ENCODE results near the gene IQSEC3. TPM values are rescaled to one million over a fixed set of nuclear protein-coding genes. Genes with fewer than 3 reads are reported as not detected.

The IQSEC3 gene
- total and polyA plus RNA-seq, 2 donors from 2014 or later, result 1.4 to 6.9 TPM

DNA sequence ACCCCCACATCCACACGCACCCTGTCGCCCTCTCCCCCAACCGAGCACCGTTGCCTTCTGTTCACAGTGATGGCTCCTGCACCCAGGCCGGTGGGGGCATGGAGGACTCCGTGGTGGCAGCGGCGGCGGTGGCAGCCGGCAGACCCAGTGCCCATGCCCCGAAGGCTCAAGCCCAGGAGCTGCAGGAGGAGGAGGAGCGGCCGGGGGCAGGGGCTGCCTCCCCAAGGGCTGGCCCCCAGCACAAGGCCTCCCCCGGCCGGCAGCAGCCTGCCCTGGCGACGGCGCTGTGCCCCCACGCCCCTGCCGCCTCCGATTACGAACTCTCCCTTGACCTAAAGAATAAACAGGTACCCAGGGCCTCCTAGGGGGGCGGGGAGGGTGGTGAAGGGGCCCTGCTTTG is 59.0 kb downstream of the IQSEC3 start:
- intact Hi-C loops (cut with DNase I), result no loop called here
- no peak overlapping the region for H3K27ac ChIP-seq (ENCODE audit: low read depth in 2 of 2, low read length in 2 of 2)
- H3K9ac ChIP-seq (ENCODE audit: low read length in 3 of 3), result no peak overlapping the region
- DNase-seq (peak; percentile 63 to 83 (median 75)), FAIRE-seq (no peak)
- H3K4me3 ChIP-seq (ENCODE audit: low read length in 3 of 3), result no peak overlapping the region
- H3K36me3 ChIP-seq (ENCODE audit: control insufficient read depth in 2 of 3, insufficient read depth in 3 of 3, low read length in 3 of 3), result no peaks in the 10 kb centered on the region
- no peaks in the 10 kb centered on the region for H3K4me1 ChIP-seq (ENCODE audit: control insufficient read depth in 2 of 3, insufficient read depth in 2 of 3, low read depth in 1 of 3, low read length in 3 of 3)
- H3K27me3 ChIP-seq (ENCODE audit: control insufficient read depth, insufficient read depth, low read length), result no peaks in the 10 kb centered on the region
- TF ChIP-seq, protein P1, sequence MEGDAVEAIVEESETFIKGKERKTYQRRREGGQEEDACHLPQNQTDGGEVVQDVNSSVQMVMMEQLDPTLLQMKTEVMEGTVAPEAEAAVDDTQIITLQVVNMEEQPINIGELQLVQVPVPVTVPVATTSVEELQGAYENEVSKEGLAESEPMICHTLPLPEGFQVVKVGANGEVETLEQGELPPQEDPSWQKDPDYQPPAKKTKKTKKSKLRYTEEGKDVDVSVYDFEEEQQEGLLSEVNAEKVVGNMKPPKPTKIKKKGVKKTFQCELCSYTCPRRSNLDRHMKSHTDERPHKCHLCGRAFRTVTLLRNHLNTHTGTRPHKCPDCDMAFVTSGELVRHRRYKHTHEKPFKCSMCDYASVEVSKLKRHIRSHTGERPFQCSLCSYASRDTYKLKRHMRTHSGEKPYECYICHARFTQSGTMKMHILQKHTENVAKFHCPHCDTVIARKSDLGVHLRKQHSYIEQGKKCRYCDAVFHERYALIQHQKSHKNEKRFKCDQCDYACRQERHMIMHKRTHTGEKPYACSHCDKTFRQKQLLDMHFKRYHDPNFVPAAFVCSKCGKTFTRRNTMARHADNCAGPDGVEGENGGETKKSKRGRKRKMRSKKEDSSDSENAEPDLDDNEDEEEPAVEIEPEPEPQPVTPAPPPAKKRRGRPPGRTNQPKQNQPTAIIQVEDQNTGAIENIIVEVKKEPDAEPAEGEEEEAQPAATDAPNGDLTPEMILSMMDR (IDR thresholded peaks at IDR 0.05; ENCODE audit: borderline replicate concordance, extremely low read depth, insufficient read depth), result no peak
- no peaks in the 10 kb centered on the region for H3K9me3 ChIP-seq (ENCODE audit: control insufficient read depth in 2 of 3, insufficient read depth in 1 of 3, low read length in 3 of 3)

- intact Hi-C loops (cut with DNase I), result no loop called here
- H3K4me3 ChIP-seq (ENCODE audit: low read length in 3 of 3), result no peak overlapping the region
- TF ChIP-seq, protein P1 (IDR thresholded peaks at IDR 0.05; ENCODE audit: borderline replicate concordance, extremely low read depth, insufficient read depth), result no peak
Measured at GRCh38 chr12:128079-128478, 61.5 kb downstream of the IQSEC3 start.

DNA sequence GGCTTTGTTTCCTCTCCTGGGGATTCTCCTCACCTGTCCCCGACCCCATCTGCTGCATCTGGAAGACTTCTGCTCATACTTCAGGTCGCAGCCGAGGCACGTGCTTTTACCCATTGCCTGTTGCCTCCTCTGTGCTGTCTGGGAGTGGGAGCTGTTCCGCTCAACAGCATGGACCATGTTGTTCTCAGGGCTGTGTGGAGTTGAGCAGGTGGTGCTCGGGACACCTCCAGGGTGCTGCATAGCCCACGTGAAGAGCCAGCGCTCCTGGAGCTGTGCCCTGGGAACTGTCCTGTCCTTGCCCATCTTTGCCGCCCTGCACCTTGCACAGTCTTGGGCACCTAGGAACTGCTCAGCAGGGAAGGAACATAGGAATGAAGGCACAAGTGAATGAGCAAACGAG is 62.4 kb downstream of the IQSEC3 start:
- FAIRE-seq (no peak), DNase-seq (no peak)
- H3K36me3 ChIP-seq (ENCODE audit: control insufficient read depth in 2 of 3, insufficient read depth in 3 of 3, low read length in 3 of 3), result no peaks in the 10 kb centered on the region
- no peaks in the 10 kb centered on the region for H3K27me3 ChIP-seq (ENCODE audit: control insufficient read depth, insufficient read depth, low read length)
- no peaks in the 10 kb centered on the region for H3K9me3 ChIP-seq (ENCODE audit: control insufficient read depth in 2 of 3, insufficient read depth in 1 of 3, low read length in 3 of 3)
- H3K4me3 ChIP-seq (ENCODE audit: low read length in 3 of 3), result no peak overlapping the region
- intact Hi-C loops (cut with DNase I), result no loop called here
- TF ChIP-seq, protein P1 (IDR thresholded peaks at IDR 0.05; ENCODE audit: borderline replicate concordance, extremely low read depth, insufficient read depth), result no peak
- H3K27ac ChIP-seq (ENCODE audit: low read depth in 2 of 2, low read length in 2 of 2), result no peak overlapping the region
- no peak overlapping the region for H3K9ac ChIP-seq (ENCODE audit: low read length in 3 of 3)
- peaks cover 0 to 2% (median 2%) of the 10 kb centered on the region in 3 donors for H3K4me1 ChIP-seq (ENCODE audit: control insufficient read depth in 2 of 3, insufficient read depth in 2 of 3, low read depth in 1 of 3, low read length in 3 of 3)

More at GRCh38 chr12:128079-128478, 61.5 kb downstream of the IQSEC3 start:
- Histone ChIP-seq H3K9ac (ENCODE audit: low read length in 3 of 3) (no peak overlapping the region), H3K27me3 (ENCODE audit: control insufficient read depth, insufficient read depth, low read length) (no peaks in the 10 kb centered on the region), H3K36me3 (ENCODE audit: control insufficient read depth in 2 of 3, insufficient read depth in 3 of 3, low read length in 3 of 3) (no peaks in the 10 kb centered on the region), H3K9me3 (ENCODE audit: control insufficient read depth in 2 of 3, insufficient read depth in 1 of 3, low read length in 3 of 3) (no peaks in the 10 kb centered on the region), H3K27ac (ENCODE audit: low read depth in 2 of 2, low read length in 2 of 2) (no peak overlapping the region), H3K4me1 (ENCODE audit: control insufficient read depth in 2 of 3, insufficient read depth in 2 of 3, low read depth in 1 of 3, low read length in 3 of 3) (no peaks in the 10 kb centered on the region)
- DNase-seq (no peak), FAIRE-seq (no peak)

- peak in 1 of 5 donors; percentile 68 for DNase-seq
Measured at GRCh38 chr12:130519-130918, 64.0 kb downstream of the IQSEC3 start.

More at GRCh38 chr12:130519-130918, 64.0 kb downstream of the IQSEC3 start:
- intact Hi-C loops (cut with DNase I), result no loop called here
- H3K9ac ChIP-seq (ENCODE audit: low read length in 3 of 3), result no peak overlapping the region
- no peaks in the 10 kb centered on the region for H3K9me3 ChIP-seq (ENCODE audit: control insufficient read depth in 2 of 3, insufficient read depth in 1 of 3, low read length in 3 of 3)
- TF ChIP-seq, protein P1 (IDR thresholded peaks at IDR 0.05; ENCODE audit: borderline replicate concordance, extremely low read depth, insufficient read depth), result no peak
- no peak overlapping the region for H3K4me3 ChIP-seq (ENCODE audit: low read length in 3 of 3)
- H3K4me1 ChIP-seq (ENCODE audit: control insufficient read depth in 2 of 3, insufficient read depth in 2 of 3, low read depth in 1 of 3, low read length in 3 of 3), result peaks cover 0 to 9% (median 6%) of the 10 kb centered on the region in 3 donors
- no peak for FAIRE-seq
- no peaks in the 10 kb centered on the region for H3K27me3 ChIP-seq (ENCODE audit: control insufficient read depth, insufficient read depth, low read length)
- H3K36me3 ChIP-seq (ENCODE audit: control insufficient read depth in 2 of 3, insufficient read depth in 3 of 3, low read length in 3 of 3), result no peaks in the 10 kb centered on the region
- no peak overlapping the region for H3K27ac ChIP-seq (ENCODE audit: low read depth in 2 of 2, low read length in 2 of 2)

Measured in kidney (tissue), 14 donors.